ENCODE data around the gene ZCCHC7.

The ZCCHC7 gene

GRCh38 chr9:37262410-37262809, 142.0 kb downstream of the ZCCHC7 start:
- no peaks in the 10 kb centered on the region for H3K4me1 ChIP-seq (ENCODE audit: control insufficient read depth, insufficient read depth, low read length)
- H3K4me3 ChIP-seq (ENCODE audit: low read length), result no peak overlapping the region
- no peaks in the 10 kb centered on the region for H3K9me3 ChIP-seq (ENCODE audit: control insufficient read depth, low read length)
- no peak overlapping the region for H3K9ac ChIP-seq (ENCODE audit: low read length)
- H3K27me3 ChIP-seq (replicated peaks; ENCODE audit: control insufficient read depth, insufficient read depth, low read length), result no peaks in the 10 kb centered on the region
- no peaks in the 10 kb centered on the region for H3K36me3 ChIP-seq (ENCODE audit: control insufficient read depth, insufficient read depth, low read length, severe bottlenecking)
- DNase-seq (ENCODE audit: low read depth), result peak; percentile 42

GRCh38 chr9:37264539-37264938, 144.2 kb downstream of the ZCCHC7 start:
- H3K4me3 ChIP-seq (ENCODE audit: low read length), result no peak overlapping the region

DNA sequence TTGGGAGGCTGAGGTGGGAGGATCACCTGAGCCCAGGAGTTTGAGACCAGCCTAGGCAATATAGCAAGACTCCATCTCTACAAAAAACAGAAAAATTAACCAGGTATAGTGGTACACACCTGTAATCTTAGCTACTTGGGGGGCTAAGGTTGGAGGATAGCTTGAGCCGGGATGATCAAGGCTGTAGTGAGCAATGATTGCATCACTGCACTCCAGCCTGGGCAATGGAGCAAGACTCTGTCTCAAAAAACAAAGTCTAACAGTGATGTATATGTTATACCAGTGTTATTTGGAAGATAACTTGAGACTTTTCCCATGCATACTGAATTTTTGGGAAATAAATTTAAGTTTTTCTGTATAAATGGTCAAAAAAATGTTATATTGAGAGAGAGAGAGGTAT, 146.3 kb downstream of the ZCCHC7 start:
- H3K4me1 ChIP-seq (ENCODE audit: control insufficient read depth, insufficient read depth, low read length), result no peaks in the 10 kb centered on the region
- H3K4me3 ChIP-seq (ENCODE audit: low read length), result no peak overlapping the region
- H3K9me3 ChIP-seq (ENCODE audit: control insufficient read depth, low read length), result no peaks in the 10 kb centered on the region
- no peaks in the 10 kb centered on the region for H3K36me3 ChIP-seq (ENCODE audit: control insufficient read depth, insufficient read depth, low read length, severe bottlenecking)
- DNase-seq (ENCODE audit: low read depth), result no peak
- H3K9ac ChIP-seq (ENCODE audit: low read length), result no peak overlapping the region
- no peaks in the 10 kb centered on the region for H3K27me3 ChIP-seq (replicated peaks; ENCODE audit: control insufficient read depth, insufficient read depth, low read length)

More at GRCh38 chr9:37264539-37264938, 144.2 kb downstream of the ZCCHC7 start:
- Histone ChIP-seq H3K36me3 (ENCODE audit: control insufficient read depth, insufficient read depth, low read length, severe bottlenecking) (no peaks in the 10 kb centered on the region), H3K4me1 (ENCODE audit: control insufficient read depth, insufficient read depth, low read length) (no peaks in the 10 kb centered on the region), H3K9ac (ENCODE audit: low read length) (no peak overlapping the region), H3K27me3 (replicated peaks; ENCODE audit: control insufficient read depth, insufficient read depth, low read length) (no peaks in the 10 kb centered on the region), H3K9me3 (ENCODE audit: control insufficient read depth, low read length) (no peaks in the 10 kb centered on the region)
- no peak for DNase-seq (ENCODE audit: low read depth)

GRCh38 chr9:37269221-37269620, 148.8 kb downstream of the ZCCHC7 start:
- Histone ChIP-seq H3K4me3 (ENCODE audit: low read length) (no peak overlapping the region), H3K9ac (ENCODE audit: low read length) (no peak overlapping the region), H3K9me3 (ENCODE audit: control insufficient read depth, low read length) (no peaks in the 10 kb centered on the region), H3K27me3 (replicated peaks; ENCODE audit: control insufficient read depth, insufficient read depth, low read length) (no peaks in the 10 kb centered on the region), H3K4me1 (ENCODE audit: control insufficient read depth, insufficient read depth, low read length) (no peaks in the 10 kb centered on the region), H3K36me3 (ENCODE audit: control insufficient read depth, insufficient read depth, low read length, severe bottlenecking) (peaks cover 2% of the 10 kb centered on the region)
- no peak for DNase-seq (ENCODE audit: low read depth)

DNA sequence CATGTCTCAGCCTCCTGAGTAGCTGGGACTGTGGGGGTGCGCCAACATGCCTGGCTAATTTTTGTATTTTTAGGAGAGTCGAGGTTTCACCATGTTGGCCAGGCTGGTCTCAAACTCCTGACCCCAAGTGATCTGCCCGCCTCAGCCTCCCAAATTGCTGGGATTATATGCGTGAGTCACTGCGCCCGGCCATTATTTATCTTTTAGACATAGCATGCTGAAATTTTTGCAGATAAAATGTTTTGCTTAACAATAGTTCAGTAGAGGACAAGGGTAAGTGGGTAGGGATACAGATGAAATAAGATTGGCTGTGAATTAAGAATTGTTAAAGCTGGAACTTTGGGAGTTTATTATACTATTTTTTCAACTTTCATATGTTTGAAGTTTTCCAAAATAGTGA, 151.3 kb downstream of the ZCCHC7 start:
- Histone ChIP-seq H3K4me3 (ENCODE audit: low read length) (no peak overlapping the region), H3K27me3 (replicated peaks; ENCODE audit: control insufficient read depth, insufficient read depth, low read length) (no peaks in the 10 kb centered on the region), H3K4me1 (ENCODE audit: control insufficient read depth, insufficient read depth, low read length) (no peaks in the 10 kb centered on the region), H3K36me3 (ENCODE audit: control insufficient read depth, insufficient read depth, low read length, severe bottlenecking) (peaks cover 2% of the 10 kb centered on the region), H3K9me3 (ENCODE audit: control insufficient read depth, low read length) (no peaks in the 10 kb centered on the region), H3K9ac (ENCODE audit: low read length) (no peak overlapping the region)
- no peak for DNase-seq (ENCODE audit: low read depth)

- no peak overlapping the region for H3K9ac ChIP-seq (ENCODE audit: low read length)
- peaks cover 2% of the 10 kb centered on the region for H3K36me3 ChIP-seq (ENCODE audit: control insufficient read depth, insufficient read depth, low read length, severe bottlenecking)
- no peaks in the 10 kb centered on the region for H3K27me3 ChIP-seq (replicated peaks; ENCODE audit: control insufficient read depth, insufficient read depth, low read length)
- H3K9me3 ChIP-seq (ENCODE audit: control insufficient read depth, low read length), result no peaks in the 10 kb centered on the region
- H3K4me1 ChIP-seq (ENCODE audit: control insufficient read depth, insufficient read depth, low read length), result no peaks in the 10 kb centered on the region
- DNase-seq (ENCODE audit: low read depth), result no peak
- no peak overlapping the region for H3K4me3 ChIP-seq (ENCODE audit: low read length)
Observed at GRCh38 chr9:37273595-37273994, 153.2 kb downstream of the ZCCHC7 start.

- H3K27me3 ChIP-seq (replicated peaks; ENCODE audit: control insufficient read depth, insufficient read depth, low read length), result no peaks in the 10 kb centered on the region
- no peaks in the 10 kb centered on the region for H3K9me3 ChIP-seq (ENCODE audit: control insufficient read depth, low read length)
- H3K9ac ChIP-seq (ENCODE audit: low read length), result no peak overlapping the region
- DNase-seq (ENCODE audit: low read depth), result no peak
- no peaks in the 10 kb centered on the region for H3K36me3 ChIP-seq (ENCODE audit: control insufficient read depth, insufficient read depth, low read length, severe bottlenecking)
- H3K4me1 ChIP-seq (ENCODE audit: control insufficient read depth, insufficient read depth, low read length), result peaks cover 18% of the 10 kb centered on the region
- no peak overlapping the region for H3K4me3 ChIP-seq (ENCODE audit: low read length)
Observed at GRCh38 chr9:37281541-37281940, 161.2 kb downstream of the ZCCHC7 start.

- Histone ChIP-seq H3K4me1 (ENCODE audit: control insufficient read depth, insufficient read depth, low read length) (peaks cover 18% of the 10 kb centered on the region), H3K36me3 (ENCODE audit: control insufficient read depth, insufficient read depth, low read length, severe bottlenecking) (no peaks in the 10 kb centered on the region), H3K9ac (ENCODE audit: low read length) (no peak overlapping the region), H3K27me3 (replicated peaks; ENCODE audit: control insufficient read depth, insufficient read depth, low read length) (no peaks in the 10 kb centered on the region), H3K9me3 (ENCODE audit: control insufficient read depth, low read length) (no peaks in the 10 kb centered on the region), H3K4me3 (ENCODE audit: low read length) (peak overlapping the region; percentile 17)
- peak; percentile 48 for DNase-seq (ENCODE audit: low read depth)
Observed at GRCh38 chr9:37283730-37284325, 163.5 kb downstream of the ZCCHC7 start.

GRCh38 chr9:37284636-37285035, 164.3 kb downstream of the ZCCHC7 start:
- H3K4me1 ChIP-seq (ENCODE audit: control insufficient read depth, insufficient read depth, low read length), result peaks cover 18% of the 10 kb centered on the region
- H3K4me3 ChIP-seq (ENCODE audit: low read length), result no peak overlapping the region
- no peaks in the 10 kb centered on the region for H3K36me3 ChIP-seq (ENCODE audit: control insufficient read depth, insufficient read depth, low read length, severe bottlenecking)
- no peaks in the 10 kb centered on the region for H3K9me3 ChIP-seq (ENCODE audit: control insufficient read depth, low read length)
- H3K9ac ChIP-seq (ENCODE audit: low read length), result no peak overlapping the region
- no peaks in the 10 kb centered on the region for H3K27me3 ChIP-seq (replicated peaks; ENCODE audit: control insufficient read depth, insufficient read depth, low read length)
- peak; percentile 76 for DNase-seq (ENCODE audit: low read depth)

DNA sequence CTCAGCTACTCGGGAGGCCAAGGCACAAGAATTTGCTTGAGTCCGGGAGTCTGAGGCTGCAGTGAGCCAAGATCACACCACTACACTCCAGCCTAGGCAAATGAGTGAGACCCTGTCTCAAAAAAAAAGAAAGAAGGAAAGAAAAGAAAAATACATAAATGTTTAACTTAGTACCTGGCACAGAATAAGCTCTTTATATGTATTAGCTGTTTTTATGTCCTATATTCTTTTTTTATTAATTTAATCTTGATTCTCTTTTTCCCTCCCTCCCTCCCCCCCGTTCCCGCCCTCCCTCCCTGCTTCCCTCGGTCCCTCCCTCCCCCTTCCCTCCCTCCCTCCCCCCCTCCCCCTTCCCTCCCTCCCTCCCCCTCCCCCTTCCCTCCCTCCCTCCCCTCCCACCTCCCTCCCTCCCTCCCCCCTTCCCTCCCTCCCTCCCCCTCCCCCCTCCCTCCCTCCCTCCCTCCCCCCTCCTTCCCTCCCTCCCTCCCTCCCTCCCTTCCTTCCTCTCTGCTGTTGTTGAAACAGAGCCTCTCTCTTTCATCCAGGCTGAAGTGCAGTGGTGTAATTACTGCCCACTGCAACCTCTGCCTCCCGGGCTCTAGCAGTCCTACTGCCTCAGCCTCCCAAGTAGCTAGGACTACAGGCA, 166.3 kb downstream of the ZCCHC7 start:
- Histone ChIP-seq H3K27me3 (replicated peaks; ENCODE audit: control insufficient read depth, insufficient read depth, low read length) (no peaks in the 10 kb centered on the region), H3K36me3 (ENCODE audit: control insufficient read depth, insufficient read depth, low read length, severe bottlenecking) (no peaks in the 10 kb centered on the region), H3K9ac (ENCODE audit: low read length) (no peak overlapping the region), H3K9me3 (ENCODE audit: control insufficient read depth, low read length) (no peaks in the 10 kb centered on the region), H3K4me3 (ENCODE audit: low read length) (no peak overlapping the region), H3K4me1 (ENCODE audit: control insufficient read depth, insufficient read depth, low read length) (peaks cover 28% of the 10 kb centered on the region)
- DNase-seq (ENCODE audit: low read depth), result no peak

GRCh38 chr9:37287317-37287716, 166.9 kb downstream of the ZCCHC7 start:
- no peak overlapping the region for H3K4me3 ChIP-seq (ENCODE audit: low read length)
- H3K9ac ChIP-seq (ENCODE audit: low read length), result no peak overlapping the region
- no peaks in the 10 kb centered on the region for H3K27me3 ChIP-seq (replicated peaks; ENCODE audit: control insufficient read depth, insufficient read depth, low read length)
- no peaks in the 10 kb centered on the region for H3K36me3 ChIP-seq (ENCODE audit: control insufficient read depth, insufficient read depth, low read length, severe bottlenecking)
- H3K4me1 ChIP-seq (ENCODE audit: control insufficient read depth, insufficient read depth, low read length), result peaks cover 28% of the 10 kb centered on the region
- DNase-seq (ENCODE audit: low read depth), result no peak
- no peaks in the 10 kb centered on the region for H3K9me3 ChIP-seq (ENCODE audit: control insufficient read depth, low read length)

DNA sequence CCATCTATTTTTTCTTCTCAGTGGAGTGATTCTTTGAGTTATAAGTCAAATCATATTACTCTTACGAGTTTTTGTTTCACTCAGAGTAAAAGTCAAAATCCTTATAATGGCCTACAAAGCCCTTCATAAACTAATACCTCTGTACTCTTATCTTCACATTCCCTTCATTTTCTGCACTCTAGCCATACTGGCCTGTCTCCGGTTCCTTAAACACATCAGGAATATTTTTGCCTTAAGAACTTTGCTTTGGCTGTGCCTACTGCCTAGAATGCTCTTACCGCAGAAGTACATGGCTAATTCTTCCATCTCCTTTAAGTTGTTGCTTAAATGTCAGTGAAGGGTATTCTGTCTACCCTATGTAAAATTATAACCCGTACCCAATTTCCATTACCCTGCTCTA, 169.3 kb downstream of the ZCCHC7 start:
- no peaks in the 10 kb centered on the region for H3K27me3 ChIP-seq (replicated peaks; ENCODE audit: control insufficient read depth, insufficient read depth, low read length)
- H3K4me3 ChIP-seq (ENCODE audit: low read length), result no peak overlapping the region
- no peaks in the 10 kb centered on the region for H3K9me3 ChIP-seq (ENCODE audit: control insufficient read depth, low read length)
- H3K4me1 ChIP-seq (ENCODE audit: control insufficient read depth, insufficient read depth, low read length), result peaks cover 21% of the 10 kb centered on the region
- H3K9ac ChIP-seq (ENCODE audit: low read length), result no peak overlapping the region
- no peak for DNase-seq (ENCODE audit: low read depth)
- H3K36me3 ChIP-seq (ENCODE audit: control insufficient read depth, insufficient read depth, low read length, severe bottlenecking), result no peaks in the 10 kb centered on the region

All from adipocyte (in vitro differentiated cells).